HPDE6-E6E7 (cell line): ENCODE measurements around the gene MAD2L1BP.
"Not testable (repeated sequence)": the region's sequence is repeated elsewhere in the genome, so short reads cannot be mapped to it uniquely, and the experiment has no call there.

Source experiments
- DNase-seq: peaks from one replicate; pipeline ENCODE4 v3.0.0; 2011; ENCODE audit warnings: missing footprints; ENCODE audit errors: extremely low spot score

MAD2L1BP gene

GRCh38 chr6:43627008-43627825, 8.4 kb upstream of the MAD2L1BP start:
- DNase-seq = peak; percentile 85

- peak; percentile 19 for DNase-seq
Observed at GRCh38 chr6:43628393-43629103, 7.1 kb upstream of the MAD2L1BP start.

- peak; percentile 90 for DNase-seq
Observed at GRCh38 chr6:43629104-43629504, 6.5 kb upstream of the MAD2L1BP start, which contains the start of gene GTPBP2. Gene GTPBP2 (minus strand): TSS chr6:43629264. CDS start chr6:43629162, 102 bp downstream.

GRCh38 chr6:43629505-43630300, 5.9 kb upstream of the MAD2L1BP start:
- DNase-seq = peak; percentile 96

- DNase-seq = no peak
Observed at GRCh38 chr6:43630980-43631619, 4.5 kb upstream of the MAD2L1BP start.

GRCh38 chr6:43633002-43633401, 2.6 kb upstream of the MAD2L1BP start:
- not testable (repeated sequence) for DNase-seq

GRCh38 chr6:43634702-43635303, 837 bp upstream of the MAD2L1BP start:
- no peak for DNase-seq

GRCh38 chr6:43636308-43636659, 644 bp downstream of the MAD2L1BP start:
- no peak for DNase-seq

- DNase-seq = no peak
Observed at GRCh38 chr6:43639984-43640800, 4.6 kb downstream of the MAD2L1BP start.

GRCh38 chr6:43644940-43645612, 9.4 kb downstream of the MAD2L1BP start, which contains the start of gene RSPH9:
Gene RSPH9 (plus strand): TSS chr6:43645036. CDS start chr6:43645099, 63 bp downstream.
- DNase-seq = no peak

GRCh38 chr6:43645613-43645964, 9.9 kb downstream of the MAD2L1BP start:
- DNase-seq = no peak

- DNase-seq = no peak
Observed at GRCh38 chr6:43647613-43648012, 12.0 kb downstream of the MAD2L1BP start.

- DNase-seq = no peak
Observed at GRCh38 chr6:43648248-43648647, 12.6 kb downstream of the MAD2L1BP start.

- DNase-seq = not testable (repeated sequence)
Observed at GRCh38 chr6:43652822-43653221, 17.2 kb downstream of the MAD2L1BP start.

GRCh38 chr6:43657221-43657802, 21.7 kb downstream of the MAD2L1BP start:
- DNase-seq = no peak

- no peak for DNase-seq
Observed at GRCh38 chr6:43658161-43658560, 22.5 kb downstream of the MAD2L1BP start.

- DNase-seq = not testable (repeated sequence)
Observed at GRCh38 chr6:43662948-43663347, 27.3 kb downstream of the MAD2L1BP start.

- DNase-seq = no peak
Observed at GRCh38 chr6:43665376-43665775, 29.7 kb downstream of the MAD2L1BP start.

GRCh38 chr6:43666196-43666920, 30.7 kb downstream of the MAD2L1BP start:
- no peak for DNase-seq
